ENCODE measurements around the gene ZNF473. TPM values are rescaled to one million over a fixed set of nuclear protein-coding genes. Genes with fewer than 3 reads are reported as not detected.

The ZNF473 gene
- total RNA-seq, 1 experiment from 2014 or later: 13.4 TPM

- no peaks in the 10 kb centered on the region for H3K27me3 Mint-ChIP-seq (ENCODE audit: insufficient read depth, unreplicated experiment)
- ChIA-PET POLR2A (interaction anchor here (0.7 kb wide), 1 partner anchor 1102 kb away, joined by 3 read pairs; no protein-coding TSS in a partner anchor), CTCF (interaction anchor here (0.6 to 0.8 kb wide), 2 partner anchors 24 to 86 kb away, joined by 3 to 4 read pairs; no protein-coding TSS in a partner anchor)
- TF ChIP-seq CTCF (IDR thresholded peaks at IDR 0.05; ENCODE audit: unreplicated experiment): no peak
- no peaks in the 10 kb centered on the region for H3K9me3 Mint-ChIP-seq (ENCODE audit: unreplicated experiment)
- no peaks in the 10 kb centered on the region for H3K4me1 Mint-ChIP-seq (ENCODE audit: insufficient read depth, unreplicated experiment)
- H3K4me3 Mint-ChIP-seq (ENCODE audit: unreplicated experiment): no peak overlapping the region
- no peak overlapping the region for H3K27ac Mint-ChIP-seq (ENCODE audit: low read depth, unreplicated experiment)
- H3K36me3 Mint-ChIP-seq (ENCODE audit: insufficient read depth, unreplicated experiment): peaks cover 23% of the 10 kb centered on the region
- no TSS peak for BruUV-seq (replicated peaks)
- DNase-seq (ENCODE audit: unreplicated experiment): no peak
- intact Hi-C loops (cut with micrococcal nuclease): no loop called here
Measured at GRCh38 chr19:49985871-49986270, 39.9 kb upstream of the ZNF473 start.

GRCh38 chr19:49986354-49986753 lies 39.5 kb upstream of the ZNF473 start:
- CTCF ChIA-PET: interaction anchor here (0.6 to 0.8 kb wide), 3 partner anchors 24 to 85 kb away, joined by 3 to 4 read pairs (median 4); no protein-coding TSS in a partner anchor
- intact Hi-C loops (cut with micrococcal nuclease): no loop called here
- H3K36me3 Mint-ChIP-seq (ENCODE audit: insufficient read depth, unreplicated experiment): peaks cover 23% of the 10 kb centered on the region

GRCh38 chr19:49987159-49987698 lies 38.6 kb upstream of the ZNF473 start:
- intact Hi-C loops (cut with micrococcal nuclease): no loop called here
- no peak for TF ChIP-seq CTCF (IDR thresholded peaks at IDR 0.05; ENCODE audit: unreplicated experiment)
- Mint-ChIP-seq H3K27ac (ENCODE audit: low read depth, unreplicated experiment) (no peak overlapping the region), H3K9me3 (ENCODE audit: unreplicated experiment) (no peaks in the 10 kb centered on the region), H3K27me3 (ENCODE audit: insufficient read depth, unreplicated experiment) (no peaks in the 10 kb centered on the region), H3K36me3 (ENCODE audit: insufficient read depth, unreplicated experiment) (peaks cover 17% of the 10 kb centered on the region), H3K4me1 (ENCODE audit: insufficient read depth, unreplicated experiment) (no peaks in the 10 kb centered on the region), H3K4me3 (ENCODE audit: unreplicated experiment) (no peak overlapping the region)
- DNase-seq (ENCODE audit: unreplicated experiment): peak; percentile 95
- BruUV-seq (replicated peaks): no TSS peak
- CTCF ChIA-PET: interaction anchor here (0.6 to 1.0 kb wide), 2 partner anchors 33 to 49 kb away, joined by 3 to 4 read pairs; no protein-coding TSS in a partner anchor
- POLR2A ChIA-PET: interaction anchor here (0.7 to 2.1 kb wide), 5 partner anchors 17 to 159 kb away, joined by 3 to 5 read pairs (median 5); partner anchors contain the start of genes VRK3 and ZNF473

More at GRCh38 chr19:49986354-49986753, 39.5 kb upstream of the ZNF473 start:
- POLR2A ChIA-PET: interaction anchor here (0.7 to 1.8 kb wide), 4 partner anchors 34 to 1101 kb away, joined by 3 to 5 read pairs (median 4); partner anchors contain the start of genes VRK3 and ZNF473
- BruUV-seq (replicated peaks): no TSS peak
- no peak for DNase-seq (ENCODE audit: unreplicated experiment)
- H3K4me1 Mint-ChIP-seq (ENCODE audit: insufficient read depth, unreplicated experiment): no peaks in the 10 kb centered on the region
- no peak for TF ChIP-seq CTCF (IDR thresholded peaks at IDR 0.05; ENCODE audit: unreplicated experiment)
- H3K4me3 Mint-ChIP-seq (ENCODE audit: unreplicated experiment): no peak overlapping the region
- no peak overlapping the region for H3K27ac Mint-ChIP-seq (ENCODE audit: low read depth, unreplicated experiment)
- H3K9me3 Mint-ChIP-seq (ENCODE audit: unreplicated experiment): no peaks in the 10 kb centered on the region
- no peaks in the 10 kb centered on the region for H3K27me3 Mint-ChIP-seq (ENCODE audit: insufficient read depth, unreplicated experiment)

GRCh38 chr19:49988007-49988406 lies 37.8 kb upstream of the ZNF473 start:
- H3K4me1 Mint-ChIP-seq (ENCODE audit: insufficient read depth, unreplicated experiment): no peaks in the 10 kb centered on the region
- CTCF ChIA-PET: interaction anchor here (1.0 kb wide), 1 partner anchor 34 kb away, joined by 3 read pairs; no protein-coding TSS in a partner anchor
- TF ChIP-seq CTCF (IDR thresholded peaks at IDR 0.05; ENCODE audit: unreplicated experiment): no peak
- POLR2A ChIA-PET: interaction anchor here (0.6 to 2.1 kb wide), 4 partner anchors 16 to 477 kb away, joined by 3 to 5 read pairs (median 5); partner anchors contain the start of genes VRK3 and ZNF473
- H3K27ac Mint-ChIP-seq (ENCODE audit: low read depth, unreplicated experiment): no peak overlapping the region
- H3K9me3 Mint-ChIP-seq (ENCODE audit: unreplicated experiment): no peaks in the 10 kb centered on the region
- no TSS peak for BruUV-seq (replicated peaks)
- intact Hi-C loops (cut with micrococcal nuclease): no loop called here
- H3K27me3 Mint-ChIP-seq (ENCODE audit: insufficient read depth, unreplicated experiment): no peaks in the 10 kb centered on the region
- no peak for DNase-seq (ENCODE audit: unreplicated experiment)
- H3K36me3 Mint-ChIP-seq (ENCODE audit: insufficient read depth, unreplicated experiment): peaks cover 24% of the 10 kb centered on the region
- H3K4me3 Mint-ChIP-seq (ENCODE audit: unreplicated experiment): no peak overlapping the region

All from MCF 10A (cell line).